HG03139 (cell line): Measurements from ENCODE around the gene FLYWCH2.

Experiments
- ATAC-seq: cut with Tn5 transposase; IDR thresholded peaks from one replicate; pipeline ENCODE4 v1.9.1; 2021; ENCODE audit not compliant: unreplicated experiment

FLYWCH2 gene

GRCh38 chr16:2882650-2883457 is at the start of gene FLYWCH2:
TSS of gene FLYWCH2 (plus strand) at chr16:2883215. CDS start at chr16:2896450, 13,235 bp downstream.
- ATAC-seq, result peak; percentile 80

- no peak for ATAC-seq
Observed at GRCh38 chr16:2833776-2834175, 49.2 kb upstream of the FLYWCH2 start.

GRCh38 chr16:2834968-2835367 is 48.0 kb upstream of the FLYWCH2 start:
- no peak for ATAC-seq

- ATAC-seq, result no peak
Observed at GRCh38 chr16:2835638-2836493, 47.1 kb upstream of the FLYWCH2 start.

- no peak for ATAC-seq
Observed at GRCh38 chr16:2836646-2837508, 46.1 kb upstream of the FLYWCH2 start.

GRCh38 chr16:2838928-2839327 is 44.1 kb upstream of the FLYWCH2 start:
- no peak for ATAC-seq

- ATAC-seq, result no peak
Observed at GRCh38 chr16:2839650-2840450, 43.2 kb upstream of the FLYWCH2 start.

GRCh38 chr16:2840914-2841313 is 42.1 kb upstream of the FLYWCH2 start:
- ATAC-seq, result no peak

- no peak for ATAC-seq
Observed at GRCh38 chr16:2841606-2842339, 41.2 kb upstream of the FLYWCH2 start.

GRCh38 chr16:2842340-2843000 is 40.5 kb upstream of the FLYWCH2 start:
- ATAC-seq, result no peak

GRCh38 chr16:2843526-2843925 is 39.5 kb upstream of the FLYWCH2 start:
- no peak for ATAC-seq

GRCh38 chr16:2845116-2845515 is 37.9 kb upstream of the FLYWCH2 start:
- ATAC-seq, result no peak

GRCh38 chr16:2846511-2847310 is 36.3 kb upstream of the FLYWCH2 start:
- no peak for ATAC-seq

- no peak for ATAC-seq
Observed at GRCh38 chr16:2848933-2849725, 33.9 kb upstream of the FLYWCH2 start.

- ATAC-seq, result no peak
Observed at GRCh38 chr16:2852003-2852730, 30.8 kb upstream of the FLYWCH2 start.

GRCh38 chr16:2852731-2853507 is 30.1 kb upstream of the FLYWCH2 start:
- no peak for ATAC-seq
